PC-3 (cell line): ENCODE results near the gene FALEC. TPM values are rescaled to one million over a fixed set of nuclear protein-coding genes. Genes with fewer than 3 reads are reported as not detected.
"Not testable (repeated sequence)": the region's sequence is repeated elsewhere in the genome, so short reads cannot be mapped to it uniquely, and the experiment has no call there.

ENCODE experiments used
- ATAC-seq: fragments of 200-7000 bp; cut with Tn5 transposase; 2 replicates; pipeline ENCODE4 v1.9.1; 2020; ENCODE audit warnings: mild to moderate bottlenecking, moderate library complexity
- BruUV-seq: library from RNA; stranded (reverse); fragments of 400-500 nt; replicated peaks from 2 replicates; lab custom pipeline; 2021; lab: Mats Ljungman, UMichigan
- CTCF ChIA-PET: fragments of 300-600 bp; sonication (Branson Sonifier 250); formaldehyde crosslinking; loops from one replicate; lab custom pipeline; 2022; ENCODE audit warnings: antibody characterized with exemption; lab: Charles Lee
- POLR2A ChIA-PET: fragments of 300-600 bp; sonication (Branson Sonifier 250); formaldehyde crosslinking; loops from one replicate; lab custom pipeline; 2022; ENCODE audit warnings: antibody characterized with exemption; ENCODE audit not compliant: unreplicated experiment; lab: Charles Lee
- DNase-seq: peaks from one replicate; pipeline ENCODE4 v3.0.0-alpha.2; 2015
- H2AFZ ChIP-seq: fragments of 300-600 bp; sonication (generic); 2 replicates; pipeline ENCODE4 v1.6.0; 2016; ENCODE audit warnings: antibody characterized with exemption, low read length
- H3F3A ChIP-seq: fragments of 300-600 bp; sonication (generic); one replicate; pipeline ENCODE4 v1.6.0; 2017; ENCODE audit warnings: antibody characterized with exemption, low read length, control low read depth, mild to moderate bottlenecking; ENCODE audit not compliant: unreplicated experiment
- H3K27ac ChIP-seq: fragments of 300-600 bp; sonication (generic); 2 replicates; pipeline ENCODE4 v1.5.1; 2016; ENCODE audit warnings: mild to moderate bottlenecking, low read length
- H3K27me3 ChIP-seq: fragments of 300-600 bp; sonication (generic); 2 replicates; pipeline ENCODE4 v1.6.1; 2016; ENCODE audit warnings: low read length, mixed read lengths
- H3K36me3 ChIP-seq: fragments of 300-600 bp; sonication (generic); 2 replicates; pipeline ENCODE4 v1.6.1; 2016; ENCODE audit warnings: low read depth, mixed run types, low read length, mixed read lengths
- H3K4me1 ChIP-seq: fragments of 300-600 bp; sonication (generic); 2 replicates; pipeline ENCODE4 v1.5.1; 2016; ENCODE audit warnings: low read length; ENCODE audit not compliant: insufficient read depth
- H3K4me2 ChIP-seq: fragments of 300-600 bp; sonication (generic); 2 replicates; pipeline ENCODE4 v1.6.0; 2016; ENCODE audit warnings: low read length
- H3K4me3 ChIP-seq: fragments of 300-600 bp; sonication (generic); 2 replicates; pipeline ENCODE4 v1.5.1; 2016; ENCODE audit warnings: mild to moderate bottlenecking, low read length, mixed read lengths
- H3K79me2 ChIP-seq: fragments of 300-600 bp; sonication (generic); 2 replicates; pipeline ENCODE4 v1.6.1; 2017; ENCODE audit warnings: low read length, mixed read lengths
- H3K9ac ChIP-seq: fragments of 300-600 bp; sonication (generic); 2 replicates; pipeline ENCODE4 v1.6.0; 2016; ENCODE audit warnings: mild to moderate bottlenecking, low read length
- H3K9me2 ChIP-seq: fragments of 300-600 bp; sonication (generic); replicated peaks from 2 replicates; pipeline ENCODE4 v1.6.1; 2016; ENCODE audit warnings: mixed run types, low read length, mixed read lengths
- H3K9me3 ChIP-seq: fragments of 300-600 bp; sonication (generic); 2 replicates; pipeline ENCODE4 v1.6.1; 2016; ENCODE audit warnings: low read length, mixed read lengths
- H4K20me1 ChIP-seq: fragments of 300-600 bp; sonication (generic); 2 replicates; pipeline ENCODE4 v1.6.1; 2016; ENCODE audit warnings: low read length, mixed read lengths
- CTCF ChIP-seq: fragments of 300-600 bp; sonication (generic); conservative IDR thresholded peaks from 2 replicates; pipeline ENCODE4 v1.5.1; 2017; ENCODE audit warnings: antibody characterized with exemption, low read depth, mild to moderate bottlenecking, low read length
- EZH2 ChIP-seq: fragments of 300-600 bp; sonication (generic); IDR thresholded peaks from one replicate; pipeline ENCODE4 v1.6.1; 2017; ENCODE audit warnings: antibody characterized with exemption, mild to moderate bottlenecking, low read length; ENCODE audit not compliant: unreplicated experiment
- EZH2phosphoT487 ChIP-seq: fragments of 300-600 bp; sonication (generic); IDR thresholded peaks from 2 replicates; pipeline ENCODE4 v1.6.1; 2018; ENCODE audit warnings: mild to moderate bottlenecking, antibody characterized with exemption, low read length, borderline replicate concordance
- intact Hi-C: fragments of 100-400 bp; cut with micrococcal nuclease; formaldehyde crosslinking; loops from 2 replicates; pipeline ENCODE4 v1.9.0; 2023
- total RNA-seq: library from RNA; depleted of rRNA; stranded (reverse); fragments of >200 nt; gene quantifications from 2 replicates; pipeline ENCODE4 v1.2.3, GENCODE V29; 2014

The FALEC gene
- total RNA-seq, 1 experiment from 2014 or later: 0.73 TPM

- intact Hi-C loops: loop anchor here (5.0 to 10.0 kb wide), 3 partner anchors 134 to 431 kb away; partner anchors contain the start of genes GOLPH3L and SETDB1
- Histone ChIP-seq H3K36me3 (no peaks in the 10 kb centered on the region), H3K4me3 (no peak overlapping the region), H2AFZ (no peak overlapping the region), H3K9ac (no peak overlapping the region), H3K79me2 (peaks cover 29% of the 10 kb centered on the region), H3K27me3 (no peaks in the 10 kb centered on the region), H4K20me1 (peaks cover under 1% of the 10 kb centered on the region; the same call in 1 of the 2 replicates), H3K27ac (peak overlapping the region; percentile 96), H3F3A (peaks cover 3% of the 10 kb centered on the region), H3K9me2 (no peaks in the 10 kb centered on the region), H3K4me2 (no peak overlapping the region), H3K4me1 (peaks cover 50% of the 10 kb centered on the region), H3K9me3 (no peaks in the 10 kb centered on the region)
- DNase-seq (peak; percentile 48), ATAC-seq (no peak)
- ChIA-PET CTCF (no interaction called here), POLR2A (interaction anchor here (0.6 to 0.8 kb wide), 3 partner anchors 9 to 61 kb away, joined by 3 to 6 read pairs (median 5); partner anchors contain the start of gene MCL1)
- BruUV-seq: no TSS peak
- no peak for TF ChIP-seq EZH2
- no peak for TF ChIP-seq CTCF
- no peak for TF ChIP-seq EZH2phosphoT487
Measured at GRCh38 chr1:150563340-150564038, 47.9 kb downstream of the FALEC start.

- no peak overlapping the region for H3K9ac ChIP-seq
Measured at GRCh38 chr1:150564051-150564991, 48.8 kb downstream of the FALEC start.

GRCh38 chr1:150565240-150565991 is 49.9 kb downstream of the FALEC start:
- not testable (repeated sequence) for BruUV-seq, H2AFZ ChIP-seq, ATAC-seq, DNase-seq, H4K20me1 ChIP-seq, H3K4me2 ChIP-seq, H3K4me3 ChIP-seq, H3K9me2 ChIP-seq, H3K36me3 ChIP-seq, H3K9ac ChIP-seq, H3K27ac ChIP-seq, H3F3A ChIP-seq, H3K27me3 ChIP-seq, H3K9me3 ChIP-seq
- H3K4me1 ChIP-seq: peaks cover 66% of the 10 kb centered on the region
- ChIA-PET CTCF (interaction anchor here (0.6 kb wide), 2 partner anchors 357 to 433 kb away, joined by 3 to 5 read pairs; no protein-coding TSS in a partner anchor), POLR2A (interaction anchor here (0.6 to 0.7 kb wide), 2 partner anchors 50 to 483 kb away, joined by 3 to 5 read pairs; no protein-coding TSS in a partner anchor)
- H3K79me2 ChIP-seq: peaks cover 40% of the 10 kb centered on the region
- intact Hi-C loops: loop anchor here (10.0 kb wide), 1 partner anchor 429 kb away; no protein-coding TSS in a partner anchor

More at GRCh38 chr1:150564051-150564991, 48.8 kb downstream of the FALEC start:
- BruUV-seq: no TSS peak
- H3F3A ChIP-seq: peaks cover 3% of the 10 kb centered on the region
- no peaks in the 10 kb centered on the region for H3K9me3 ChIP-seq
- no peak overlapping the region for H3K4me3 ChIP-seq
- peak overlapping the region; percentile 96 for H3K27ac ChIP-seq
- H3K79me2 ChIP-seq: peaks cover 29% of the 10 kb centered on the region
- no peak for TF ChIP-seq CTCF
- TF ChIP-seq EZH2: no peak
- TF ChIP-seq EZH2phosphoT487: no peak
- peaks cover 58% of the 10 kb centered on the region for H3K4me1 ChIP-seq
- H4K20me1 ChIP-seq: peaks cover 5% of the 10 kb centered on the region; the same call in 1 of the 2 replicates
- DNase-seq (no peak), ATAC-seq (no peak)
- H3K4me2 ChIP-seq: no peak overlapping the region
- intact Hi-C loops: loop anchor here (5.0 to 10.0 kb wide), 3 partner anchors 133 to 430 kb away; partner anchors contain the start of genes GOLPH3L and SETDB1
- H3K36me3 ChIP-seq: no peaks in the 10 kb centered on the region
- ChIA-PET POLR2A (interaction anchor here (0.5 to 0.8 kb wide), 5 partner anchors 12 to 231 kb away, joined by 3 to 6 read pairs (median 4); partner anchors contain the start of gene MCL1), CTCF (interaction anchor here (0.6 kb wide), 2 partner anchors 358 to 434 kb away, joined by 3 to 5 read pairs; no protein-coding TSS in a partner anchor)
- no peaks in the 10 kb centered on the region for H3K9me2 ChIP-seq
- H2AFZ ChIP-seq: no peak overlapping the region
- H3K27me3 ChIP-seq: no peaks in the 10 kb centered on the region
